DMS53 (cell line): ENCODE results near the gene KDM6B.

Experiments
- DNase-seq: peaks from one replicate; lab custom pipeline; 2025; lab: John Stamatoyannopoulos, UW

The KDM6B gene

GRCh38 chr17:7841396-7841914 is 7.4 kb downstream of the KDM6B start:
- DNase-seq: peak; percentile 97

- peak; percentile 96 for DNase-seq
These were observed 7.9 kb downstream of the KDM6B start for GRCh38 chr17:7841915-7842379.

DNA sequence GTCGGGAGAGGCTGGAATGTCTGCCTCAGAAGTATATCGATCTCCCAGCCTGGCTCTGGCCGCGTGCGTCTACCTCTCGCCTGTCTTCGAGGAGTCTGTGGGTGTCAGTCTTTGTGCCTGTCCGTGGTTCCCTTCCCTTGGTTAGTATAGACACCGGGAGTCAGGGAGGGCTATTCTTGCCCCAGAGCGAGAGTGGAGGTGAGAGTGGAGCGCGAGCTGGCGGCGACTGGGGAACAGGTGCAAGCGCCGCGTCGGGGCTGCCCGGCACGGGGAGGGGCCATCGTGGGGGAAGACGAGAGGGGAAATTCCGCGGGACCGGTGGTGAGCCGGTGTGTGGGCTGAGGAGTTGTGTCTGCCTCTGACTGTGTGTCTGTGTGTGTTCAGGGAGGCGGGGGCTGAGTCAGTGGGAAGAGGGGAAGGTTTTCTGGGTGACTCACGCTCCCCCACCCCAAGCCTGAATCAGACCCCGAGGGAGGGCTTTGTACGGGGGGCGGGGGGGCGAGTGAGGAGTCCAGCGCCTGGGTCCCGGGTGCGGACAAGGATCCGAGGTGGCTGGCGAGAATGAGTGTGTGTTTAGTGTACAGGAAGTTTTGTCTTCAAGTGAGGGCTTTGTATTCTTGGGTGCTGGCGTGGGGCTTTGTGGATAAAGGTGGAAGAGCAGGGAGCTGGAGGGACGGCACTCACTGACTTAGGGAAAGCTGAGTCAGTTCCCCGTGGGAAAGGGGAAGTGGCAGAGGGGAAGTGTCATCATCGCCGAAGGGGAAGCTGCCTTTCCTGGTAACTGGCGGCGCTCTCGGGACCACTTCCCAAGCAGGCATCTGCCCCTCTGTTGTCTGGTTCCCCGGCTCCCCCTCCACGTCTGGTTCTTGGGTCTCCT is 8.6 kb downstream of the KDM6B start:
- DNase-seq: peak; percentile 96

GRCh38 chr17:7843257-7843535 is 9.2 kb downstream of the KDM6B start:
- DNase-seq: no peak

DNA sequence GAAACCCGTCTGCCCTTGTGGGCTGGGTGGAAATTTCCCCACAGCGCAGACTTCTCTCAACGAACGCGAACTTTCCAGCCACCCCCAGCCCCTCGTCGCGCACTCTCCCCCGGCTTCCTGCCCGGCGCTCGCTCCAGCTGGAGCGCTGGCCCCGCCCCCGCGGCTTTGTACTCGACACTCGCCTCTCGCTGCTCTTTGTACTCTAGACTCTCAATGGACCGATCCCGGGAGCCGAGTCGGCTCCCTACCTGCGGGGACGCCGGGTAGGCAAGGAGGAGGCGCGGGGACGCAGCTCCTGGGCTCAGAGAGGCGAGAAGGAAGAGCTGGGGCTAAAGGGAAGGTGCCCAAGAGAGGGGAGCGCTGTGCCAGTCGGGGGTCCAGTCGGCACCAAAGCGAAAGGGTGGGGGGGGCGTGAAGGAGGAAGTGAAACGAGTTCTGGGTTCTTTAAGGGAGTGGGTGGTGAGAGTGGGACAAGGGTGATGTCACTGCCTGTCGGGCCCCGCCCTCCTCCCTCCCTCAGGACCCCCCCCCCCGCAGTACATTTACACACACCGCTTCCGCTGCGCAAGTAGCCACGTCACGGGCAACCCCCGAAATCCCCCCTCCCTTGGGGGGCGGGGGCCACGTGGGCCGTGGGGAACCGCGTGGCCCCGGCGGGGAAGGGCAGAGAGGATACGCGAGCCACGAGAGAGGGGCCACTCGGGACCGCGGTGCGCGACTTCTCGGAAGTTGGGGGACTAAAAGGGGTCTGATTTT is 9.7 kb downstream of the KDM6B start:
- peak; percentile 98 for DNase-seq

DNA sequence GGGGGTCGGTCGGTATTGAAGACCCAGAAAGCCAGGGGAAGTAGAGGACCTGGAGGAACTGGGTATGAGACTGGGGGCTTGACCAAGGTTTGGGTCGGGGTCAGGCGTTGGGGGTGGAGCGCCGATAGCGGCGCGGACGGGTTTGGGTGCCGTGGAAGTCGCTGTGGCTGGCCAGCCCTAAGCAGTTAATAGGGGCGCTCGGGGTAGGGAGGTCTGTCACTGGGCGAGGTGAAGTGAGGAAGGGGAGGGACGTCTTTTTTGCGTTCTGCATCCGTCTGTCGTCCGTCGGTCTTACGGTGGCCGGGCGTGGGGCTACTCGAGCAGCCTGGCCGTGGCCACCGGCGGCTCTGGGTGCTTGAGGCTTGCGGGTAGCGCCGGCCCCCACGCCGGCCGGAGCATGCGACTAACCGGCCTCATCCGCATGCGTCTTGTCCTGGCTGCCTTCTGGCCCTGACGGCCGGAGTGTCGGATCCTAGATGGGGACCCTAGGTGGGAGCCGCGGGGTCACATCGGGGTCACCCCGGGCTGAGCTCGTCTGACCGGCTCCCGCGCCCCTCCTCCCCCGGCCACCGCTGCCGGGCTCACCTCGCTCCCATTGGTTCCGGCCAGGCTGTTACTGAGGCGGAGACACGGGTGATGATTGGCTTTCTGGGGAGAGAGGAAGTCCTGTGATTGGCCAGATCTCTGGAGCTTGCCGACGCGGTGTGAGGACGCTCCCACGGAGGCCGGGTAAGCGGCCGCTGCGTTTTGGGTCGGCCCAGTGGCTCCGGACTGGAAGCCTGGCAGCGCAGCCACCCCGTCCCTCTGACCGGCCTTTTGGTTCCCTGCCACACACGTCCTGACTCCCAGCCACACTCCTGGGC is 10.5 kb downstream of the KDM6B start:
- peak; percentile 99 for DNase-seq

DNA sequence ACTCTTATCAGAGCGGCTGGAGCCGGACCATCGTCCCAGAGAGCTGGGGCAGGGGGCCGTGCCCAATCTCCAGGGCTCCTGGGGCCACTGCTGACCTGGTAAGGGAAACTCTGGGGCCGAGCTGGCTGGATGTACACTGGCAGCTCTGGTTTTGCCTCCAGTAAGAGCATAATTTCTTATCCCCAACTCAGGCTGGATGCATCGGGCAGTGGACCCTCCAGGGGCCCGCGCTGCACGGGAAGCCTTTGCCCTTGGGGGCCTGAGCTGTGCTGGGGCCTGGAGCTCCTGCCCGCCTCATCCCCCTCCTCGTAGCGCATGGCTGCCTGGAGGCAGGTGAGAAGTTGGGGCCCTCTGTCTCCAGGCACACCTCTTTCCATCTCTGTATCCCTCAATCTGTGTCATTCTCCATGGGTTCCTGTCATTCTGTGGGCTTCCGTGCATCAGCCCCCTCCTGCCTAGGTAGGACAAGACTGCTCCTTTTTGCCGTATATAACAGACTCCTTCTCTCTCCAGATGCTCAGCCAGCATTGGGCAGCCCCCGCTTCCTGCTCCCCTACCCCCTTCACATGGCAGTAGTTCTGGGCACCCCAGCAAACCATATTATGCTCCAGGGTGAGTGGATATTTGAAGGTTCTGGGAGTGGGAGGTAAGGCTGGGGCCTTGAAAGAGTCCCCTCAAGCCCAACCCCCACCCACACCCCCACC is 11.5 kb downstream of the KDM6B start:
- DNase-seq: no peak

- DNase-seq: no peak
These were observed 12.2 kb downstream of the KDM6B start for GRCh38 chr17:7846063-7846735.

DNA sequence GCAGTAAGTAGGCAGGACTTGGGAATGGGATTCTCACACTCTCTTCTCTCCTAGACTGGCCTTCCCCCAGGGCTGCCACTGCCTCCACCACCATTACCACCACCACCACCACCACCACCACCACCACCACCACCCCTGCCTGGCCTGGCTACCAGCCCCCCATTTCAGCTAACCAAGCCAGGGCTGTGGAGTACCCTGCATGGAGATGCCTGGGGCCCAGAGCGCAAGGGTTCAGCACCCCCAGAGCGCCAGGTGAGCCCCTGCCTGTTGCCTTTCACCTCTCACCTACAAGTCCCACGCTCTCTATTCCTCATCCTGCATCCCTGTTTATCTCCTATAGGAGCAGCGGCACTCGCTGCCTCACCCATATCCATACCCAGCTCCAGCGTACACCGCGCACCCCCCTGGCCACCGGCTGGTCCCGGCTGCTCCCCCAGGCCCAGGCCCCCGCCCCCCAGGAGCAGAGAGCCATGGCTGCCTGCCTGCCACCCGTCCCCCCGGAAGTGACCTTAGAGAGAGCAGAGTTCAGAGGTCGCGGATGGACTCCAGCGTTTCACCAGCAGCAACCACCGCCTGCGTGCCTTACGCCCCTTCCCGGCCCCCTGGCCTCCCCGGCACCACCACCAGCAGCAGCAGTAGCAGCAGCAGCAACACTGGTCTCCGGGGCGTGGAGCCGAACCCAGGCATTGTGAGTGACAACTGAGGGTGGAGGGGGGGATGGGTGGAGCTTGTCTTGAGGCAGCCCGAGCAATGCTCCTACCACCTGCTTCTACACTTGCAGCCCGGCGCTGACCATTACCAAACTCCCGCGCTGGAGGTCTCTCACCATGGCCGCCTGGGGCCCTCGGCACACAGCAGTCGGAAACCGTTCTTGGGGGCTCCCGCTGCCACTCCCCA is 13.0 kb downstream of the KDM6B start:
- no peak for DNase-seq

- DNase-seq: no peak
These were observed 14.1 kb downstream of the KDM6B start for GRCh38 chr17:7848131-7848579.

- DNase-seq: no peak
These were observed 14.7 kb downstream of the KDM6B start for GRCh38 chr17:7848739-7849129.

- DNase-seq: no peak
These were observed 15.2 kb downstream of the KDM6B start for GRCh38 chr17:7849130-7849750.

DNA sequence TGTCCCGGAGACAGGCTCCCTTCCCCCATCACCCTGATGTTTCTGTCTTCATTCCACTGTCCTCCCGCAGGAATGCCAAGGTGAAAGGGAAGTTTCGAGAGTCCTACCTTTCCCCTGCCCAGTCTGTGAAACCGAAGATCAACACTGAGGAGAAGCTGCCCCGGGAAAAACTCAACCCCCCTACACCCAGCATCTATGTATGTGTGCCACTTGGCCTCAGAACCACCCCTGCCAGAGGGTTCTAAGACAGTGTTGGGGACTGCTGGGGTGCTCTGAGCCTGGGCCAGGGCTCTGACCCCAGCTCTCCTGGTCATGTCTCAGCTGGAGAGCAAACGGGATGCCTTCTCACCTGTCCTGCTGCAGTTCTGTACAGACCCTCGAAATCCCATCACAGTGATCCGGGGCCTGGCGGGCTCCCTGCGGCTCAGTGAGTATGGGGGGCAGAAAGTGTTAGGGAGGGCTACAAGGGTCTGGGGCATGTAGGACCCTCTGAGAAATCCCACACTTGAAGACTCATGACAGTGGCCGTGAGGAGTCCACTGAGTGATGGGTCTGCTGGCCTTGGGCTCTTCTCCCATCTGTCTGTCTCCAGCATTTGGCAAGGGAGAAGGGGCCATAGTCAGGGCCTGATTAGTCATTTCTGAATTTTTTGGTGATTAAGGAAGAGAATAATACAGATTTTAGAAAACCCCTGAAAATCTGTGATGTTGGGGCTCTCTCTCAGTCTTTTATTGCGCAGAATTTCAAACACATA is 15.9 kb downstream of the KDM6B start:
- DNase-seq: no peak

- DNase-seq: peak; percentile 53
These were observed 16.9 kb downstream of the KDM6B start for GRCh38 chr17:7850701-7851437.

DNA sequence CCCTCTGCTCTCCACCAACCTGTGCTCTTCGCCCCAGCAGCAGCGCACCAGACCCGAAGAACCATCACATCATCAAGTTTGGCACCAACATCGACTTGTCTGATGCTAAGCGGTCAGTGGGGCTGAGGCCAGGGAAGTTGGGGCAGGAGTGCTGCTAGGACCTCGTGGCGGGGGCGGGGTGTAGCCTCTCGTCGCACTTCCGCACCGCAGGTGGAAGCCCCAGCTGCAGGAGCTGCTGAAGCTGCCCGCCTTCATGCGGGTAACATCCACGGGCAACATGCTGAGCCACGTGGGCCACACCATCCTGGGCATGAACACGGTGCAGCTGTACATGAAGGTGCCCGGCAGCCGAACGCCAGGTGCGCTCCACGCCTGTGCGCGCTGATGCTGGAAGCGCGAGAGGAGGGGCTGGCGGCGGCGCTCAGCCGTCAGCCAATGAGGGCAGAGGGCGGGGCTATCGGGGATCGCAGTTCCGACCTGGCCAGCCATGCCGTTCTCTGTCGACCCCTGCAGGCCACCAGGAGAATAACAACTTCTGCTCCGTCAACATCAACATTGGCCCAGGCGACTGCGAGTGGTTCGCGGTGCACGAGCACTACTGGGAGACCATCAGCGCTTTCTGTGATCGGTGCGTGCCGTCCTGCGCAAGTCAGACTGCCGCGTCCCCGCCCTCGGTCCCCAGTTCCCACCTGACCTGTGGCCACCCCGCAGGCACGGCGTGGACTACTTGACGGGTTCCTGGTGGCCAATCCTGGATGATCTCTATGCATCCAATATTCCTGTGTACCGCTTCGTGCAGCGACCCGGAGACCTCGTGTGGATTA is 17.6 kb downstream of the KDM6B start:
- peak; percentile 99 for DNase-seq

DNA sequence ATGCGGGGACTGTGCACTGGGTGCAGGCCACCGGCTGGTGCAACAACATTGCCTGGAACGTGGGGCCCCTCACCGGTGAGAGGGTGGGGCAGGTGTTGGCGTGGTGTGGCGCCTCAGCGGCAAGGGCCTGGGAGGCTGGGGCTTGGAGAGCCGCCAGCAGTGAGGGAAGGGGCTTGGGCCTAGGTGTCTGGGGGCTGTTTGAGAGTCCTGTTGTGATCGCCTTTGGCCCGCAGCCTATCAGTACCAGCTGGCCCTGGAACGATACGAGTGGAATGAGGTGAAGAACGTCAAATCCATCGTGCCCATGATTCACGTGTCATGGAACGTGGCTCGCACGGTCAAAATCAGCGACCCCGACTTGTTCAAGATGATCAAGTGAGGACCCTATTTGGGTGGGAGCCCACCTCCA is 18.2 kb downstream of the KDM6B start:
- no peak for DNase-seq
